Breast epithelium (tissue), 4 donors: ENCODE results near the gene NSF. TPM values are rescaled to one million over a fixed set of nuclear protein-coding genes. Genes with fewer than 3 reads are reported as not detected.
"Not testable (repeated sequence)": the region's sequence is repeated elsewhere in the genome, so short reads cannot be mapped to it uniquely, and the experiment has no call there.

Source experiments
- DNase-seq, 2 donors: peaks; one replicate each; pipeline ENCODE4 v3.0.0-alpha.2; 2019; ENCODE audit warnings: low spot score in 2 of 2
- H3K27ac ChIP-seq, 2 donors: fragments of 200-600 bp; sonication (generic) in 1 of 2; one replicate each; pipeline ENCODE4 v1.5.1; 2016 to 2019; ENCODE audit warnings: mild to moderate bottlenecking in 1 of 2
- H3K27me3 ChIP-seq, 2 donors: fragments of 200-600 bp; sonication (generic) in 1 of 2; one replicate each; pipeline versions ENCODE4 v1.5.1 to v1.6.0; 2017 to 2019; ENCODE audit warnings: control low read depth in 1 of 2, mild to moderate bottlenecking in 1 of 2
- H3K36me3 ChIP-seq: fragments of 200-600 bp; one replicate; pipeline ENCODE4 v1.5.1; 2019
- H3K4me1 ChIP-seq, 2 donors: fragments of 200-600 bp; sonication (generic); one replicate each; pipeline ENCODE4 v1.5.1; 2016 to 2019; ENCODE audit warnings: control low read depth in 1 of 2
- H3K4me3 ChIP-seq, 3 donors: fragments of 200-600 bp; sonication (generic); 1 replicate in 2 of 3; 2 replicates in 1 of 3; pipeline ENCODE4 v1.5.1; 2016 to 2019; ENCODE audit warnings: mild to moderate bottlenecking in 3 of 3, moderate library complexity in 2 of 3
- H3K9me3 ChIP-seq, 2 donors: fragments of 200-600 bp; sonication (generic) in 1 of 2; one replicate each; pipeline ENCODE4 v1.5.1; 2016 to 2019; ENCODE audit warnings: control low read depth in 1 of 2
- POLR2A ChIP-seq: fragments of 450-650 bp; IDR thresholded peaks from one replicate; pipeline ENCODE4 v1.6.1; 2016; ENCODE audit warnings: antibody characterized with exemption, mild to moderate bottlenecking, moderate library complexity
- POLR2AphosphoS5 ChIP-seq, 3 donors: sonication (generic); formaldehyde crosslinking; IDR thresholded peaks; one replicate each; pipeline ENCODE4 v1.6.1; 2017; ENCODE audit warnings: antibody characterized with exemption in 3 of 3
- intact Hi-C: fragments of 100-400 bp; cut with DNase I; formaldehyde crosslinking; loops from one replicate; pipeline ENCODE4 v1.15.1; 2023; ENCODE audit warnings: low total_unique reads
- total RNA-seq, 3 donors: library from RNA; depleted of rRNA; stranded (reverse); fragments of >200 nt; gene quantifications; one replicate each; pipeline ENCODE4 v1.1.0, GENCODE V29; 2016
- TF ChIP-seq, protein P1 (sequence below), 3 donors: fragments of 450-650 bp; IDR thresholded peaks; one replicate each; pipeline ENCODE4 v1.5.1; 2016 to 2017; ENCODE audit warnings: antibody characterized with exemption in 3 of 3, mild to moderate bottlenecking in 3 of 3, moderate library complexity in 3 of 3

NSF gene
- total RNA-seq, 3 donors from 2014 or later = 22.1 to 38.1 (median 38.0) TPM

DNA sequence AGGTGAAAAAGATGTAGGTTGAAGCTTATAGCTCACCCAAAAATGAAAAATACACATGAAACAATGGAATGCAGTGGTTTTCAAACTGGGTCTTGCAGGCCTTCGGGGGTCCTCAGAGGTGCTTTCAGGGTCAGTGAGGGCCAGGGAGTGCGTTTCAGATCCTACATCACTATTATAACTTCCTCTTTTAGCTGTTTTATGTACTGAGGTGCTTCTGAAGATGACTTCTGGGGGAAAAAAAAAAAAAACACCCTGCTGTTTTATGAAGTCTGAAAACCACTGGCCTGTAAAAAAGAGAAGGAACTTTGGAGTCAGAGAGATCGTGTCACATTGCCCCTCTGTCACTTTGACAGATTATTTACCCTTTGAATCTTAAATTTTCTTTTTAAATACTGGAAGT lies 102.8 kb downstream of the NSF start:
- intact Hi-C loops, DNase-seq, H3K36me3 ChIP-seq, H3K27ac ChIP-seq, H3K4me1 ChIP-seq, H3K4me3 ChIP-seq, H3K9me3 ChIP-seq, H3K27me3 ChIP-seq: not testable (repeated sequence)

DNA sequence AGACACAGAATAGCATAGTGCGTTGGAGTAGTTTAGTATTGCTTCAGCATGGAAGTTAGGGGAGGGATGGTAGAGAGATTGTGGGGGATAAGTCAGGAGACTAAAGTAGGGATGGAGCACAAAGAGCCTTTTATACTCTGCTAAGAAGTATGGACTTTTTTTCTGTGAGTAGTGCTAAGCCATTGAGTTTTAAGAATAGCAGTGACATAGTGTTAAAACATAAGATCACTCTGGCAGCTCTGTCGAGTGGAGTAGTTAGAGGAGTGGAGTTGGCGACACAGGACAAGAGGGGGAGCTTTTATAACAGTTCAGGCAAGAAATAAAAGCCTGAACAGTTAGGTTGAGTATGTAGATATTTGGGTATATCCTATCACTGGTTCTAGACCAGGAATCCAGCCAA lies 106.1 kb downstream of the NSF start:
- H3K27ac ChIP-seq, H3K9me3 ChIP-seq, H3K36me3 ChIP-seq, H3K27me3 ChIP-seq, H3K4me3 ChIP-seq, H3K4me1 ChIP-seq, DNase-seq, intact Hi-C loops: not testable (repeated sequence)

DNA sequence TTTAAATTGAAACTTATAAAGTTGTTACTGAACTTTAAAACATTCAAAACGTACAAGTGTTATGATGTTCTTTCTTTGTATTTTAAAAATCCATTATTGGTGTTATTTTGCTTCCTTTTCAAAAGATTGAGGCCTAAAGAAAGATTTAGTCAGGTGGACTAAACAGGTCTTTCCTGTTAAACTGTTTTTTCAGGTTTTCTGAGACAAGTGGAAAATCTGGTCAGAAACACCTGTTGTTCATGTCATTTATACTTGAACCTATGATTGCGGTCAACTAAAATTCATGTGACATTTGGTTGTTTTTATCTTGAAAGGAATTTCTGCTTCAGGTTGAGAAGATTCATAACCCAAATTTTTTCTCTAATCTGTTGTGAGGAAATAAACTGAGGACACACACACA lies 108.5 kb downstream of the NSF start:
- not testable (repeated sequence) for DNase-seq, H3K9me3 ChIP-seq

DNA sequence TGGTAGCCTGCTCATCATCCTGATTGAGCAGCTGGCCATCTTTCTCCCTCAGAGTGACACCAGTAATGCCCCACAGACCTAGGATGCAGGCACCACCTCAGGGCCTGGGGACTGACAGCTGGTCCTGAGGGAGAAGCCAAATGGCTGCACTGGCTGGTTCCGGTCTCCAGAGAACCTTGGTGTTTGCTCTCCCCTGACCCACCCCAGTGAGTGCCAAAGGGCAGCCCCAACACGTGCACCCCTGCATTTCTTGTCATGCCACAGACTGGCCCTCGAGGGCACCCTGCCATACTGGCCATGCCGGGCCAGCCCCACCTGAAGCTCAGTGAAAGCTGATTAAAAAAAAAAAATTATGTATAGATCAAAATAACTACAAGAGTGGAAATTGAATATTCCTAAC lies 127.5 kb downstream of the NSF start:
- H3K27ac ChIP-seq = no peak overlapping the region
- DNase-seq = no peak
- no peak for TF ChIP-seq POLR2A
- TF ChIP-seq POLR2AphosphoS5 (IDR thresholded peaks at IDR 0.05) = no peak
- TF ChIP-seq, protein P1, sequence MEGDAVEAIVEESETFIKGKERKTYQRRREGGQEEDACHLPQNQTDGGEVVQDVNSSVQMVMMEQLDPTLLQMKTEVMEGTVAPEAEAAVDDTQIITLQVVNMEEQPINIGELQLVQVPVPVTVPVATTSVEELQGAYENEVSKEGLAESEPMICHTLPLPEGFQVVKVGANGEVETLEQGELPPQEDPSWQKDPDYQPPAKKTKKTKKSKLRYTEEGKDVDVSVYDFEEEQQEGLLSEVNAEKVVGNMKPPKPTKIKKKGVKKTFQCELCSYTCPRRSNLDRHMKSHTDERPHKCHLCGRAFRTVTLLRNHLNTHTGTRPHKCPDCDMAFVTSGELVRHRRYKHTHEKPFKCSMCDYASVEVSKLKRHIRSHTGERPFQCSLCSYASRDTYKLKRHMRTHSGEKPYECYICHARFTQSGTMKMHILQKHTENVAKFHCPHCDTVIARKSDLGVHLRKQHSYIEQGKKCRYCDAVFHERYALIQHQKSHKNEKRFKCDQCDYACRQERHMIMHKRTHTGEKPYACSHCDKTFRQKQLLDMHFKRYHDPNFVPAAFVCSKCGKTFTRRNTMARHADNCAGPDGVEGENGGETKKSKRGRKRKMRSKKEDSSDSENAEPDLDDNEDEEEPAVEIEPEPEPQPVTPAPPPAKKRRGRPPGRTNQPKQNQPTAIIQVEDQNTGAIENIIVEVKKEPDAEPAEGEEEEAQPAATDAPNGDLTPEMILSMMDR (IDR thresholded peaks at IDR 0.05) = no peak
- H3K9me3 ChIP-seq = no peaks in the 10 kb centered on the region
- intact Hi-C loops = no loop called here
- no peak overlapping the region for H3K4me3 ChIP-seq
- no peaks in the 10 kb centered on the region for H3K27me3 ChIP-seq
- no peaks in the 10 kb centered on the region for H3K4me1 ChIP-seq
- H3K36me3 ChIP-seq = no peaks in the 10 kb centered on the region

More for the DNA sequence above, 108.5 kb downstream of the NSF start:
- H3K36me3 ChIP-seq, H3K27ac ChIP-seq, H3K27me3 ChIP-seq, H3K4me3 ChIP-seq, H3K4me1 ChIP-seq, intact Hi-C loops: not testable (repeated sequence)

DNA sequence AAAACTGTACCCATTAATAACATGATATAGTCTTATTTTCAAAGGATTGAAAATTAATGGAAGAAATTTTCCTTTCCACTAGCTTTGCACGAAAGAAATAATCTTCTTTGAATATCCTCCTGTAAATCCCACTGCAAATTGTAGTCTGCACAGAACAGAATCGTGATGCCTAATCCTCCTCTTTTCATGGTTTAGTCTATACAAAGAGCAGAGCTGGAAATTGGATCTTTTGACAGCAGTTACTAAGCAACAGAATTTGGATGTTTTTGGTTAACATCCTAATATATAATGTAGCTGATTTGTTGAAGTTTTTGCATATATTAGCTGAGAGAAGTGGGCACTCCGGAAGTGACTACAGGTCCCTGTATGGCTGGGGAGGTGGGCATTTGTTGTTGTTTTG lies 129.4 kb downstream of the NSF start:
- no peaks in the 10 kb centered on the region for H3K36me3 ChIP-seq
- TF ChIP-seq POLR2A (no peak), POLR2AphosphoS5 (IDR thresholded peaks at IDR 0.05) (no peak)
- TF ChIP-seq, protein P1 (IDR thresholded peaks at IDR 0.05) = no peak

DNA sequence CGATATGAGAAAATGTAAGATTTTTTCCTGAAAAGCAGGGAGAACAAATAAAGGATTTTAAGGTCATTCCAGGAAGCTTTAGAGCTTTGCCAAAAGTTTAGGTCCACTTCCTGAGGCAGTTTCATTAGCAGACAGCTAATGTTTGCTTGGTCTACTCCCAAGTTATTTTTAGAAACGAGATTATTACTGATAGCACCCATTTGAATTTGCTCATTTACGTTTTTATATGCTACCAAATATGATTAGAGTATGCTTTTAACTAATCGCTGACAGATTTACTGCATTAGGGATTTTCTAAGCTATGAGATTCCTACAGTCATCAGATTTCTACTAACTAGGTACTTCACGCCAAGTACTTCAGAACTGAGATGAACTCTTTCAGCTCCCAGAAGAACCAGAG lies 129.9 kb downstream of the NSF start:
- DNase-seq = no peak
- H3K27ac ChIP-seq = no peak overlapping the region
- H3K27me3 ChIP-seq = no peaks in the 10 kb centered on the region
- no peaks in the 10 kb centered on the region for H3K4me1 ChIP-seq
- no peaks in the 10 kb centered on the region for H3K9me3 ChIP-seq
- TF ChIP-seq, protein P1 (IDR thresholded peaks at IDR 0.05) = no peak
- TF ChIP-seq POLR2A = no peak
- no peak for TF ChIP-seq POLR2AphosphoS5 (IDR thresholded peaks at IDR 0.05)
- no peak overlapping the region for H3K4me3 ChIP-seq
- H3K36me3 ChIP-seq = no peaks in the 10 kb centered on the region
- intact Hi-C loops = no loop called here

More for the DNA sequence above, 129.4 kb downstream of the NSF start:
- Histone ChIP-seq H3K27ac (no peak overlapping the region), H3K9me3 (no peaks in the 10 kb centered on the region), H3K27me3 (no peaks in the 10 kb centered on the region), H3K4me3 (no peak overlapping the region), H3K4me1 (no peaks in the 10 kb centered on the region)
- intact Hi-C loops = no loop called here
- no peak for DNase-seq

DNA sequence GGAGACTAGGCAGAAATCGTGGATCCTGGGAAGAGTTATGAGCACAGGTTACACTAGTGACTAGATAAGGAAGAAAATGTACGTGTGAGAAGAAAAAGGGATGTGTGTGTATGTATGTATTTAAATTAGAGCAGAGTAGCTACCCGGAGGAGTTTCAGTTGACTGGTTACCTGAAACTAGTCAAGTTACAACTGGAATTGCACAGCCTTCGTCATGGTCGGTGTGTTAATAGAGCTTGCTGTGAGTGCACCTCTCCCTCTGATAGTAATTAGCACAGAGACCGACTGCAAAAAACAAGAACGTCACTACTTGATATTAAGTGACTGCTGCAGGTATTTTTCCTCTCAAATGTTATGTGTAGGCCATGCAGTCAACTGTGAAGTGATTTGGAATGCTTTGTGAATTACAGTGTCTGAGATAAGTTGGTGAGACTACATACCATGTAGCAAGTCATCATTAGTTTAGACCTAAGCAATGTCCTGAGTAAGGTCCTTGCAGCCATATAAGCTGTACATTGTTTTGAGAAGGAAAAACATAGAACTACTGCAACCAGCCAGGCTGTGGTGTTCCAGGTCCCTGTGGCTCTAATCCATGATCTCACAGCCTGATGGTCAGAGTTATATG lies 132.3 kb downstream of the NSF start:
- Histone ChIP-seq H3K27me3 (no peaks in the 10 kb centered on the region), H3K36me3 (no peaks in the 10 kb centered on the region), H3K27ac (no peak overlapping the region), H3K9me3 (no peaks in the 10 kb centered on the region), H3K4me1 (no peaks in the 10 kb centered on the region), H3K4me3 (no peak overlapping the region)
- no peak for DNase-seq
- intact Hi-C loops = no loop called here
- TF ChIP-seq POLR2AphosphoS5 (IDR thresholded peaks at IDR 0.05) (no peak), POLR2A (no peak)
- TF ChIP-seq, protein P1 (IDR thresholded peaks at IDR 0.05) = no peak
